A673 (cell line): ENCODE measurements around the gene PGAM4. TPM values are rescaled to one million over a fixed set of nuclear protein-coding genes. Genes with fewer than 3 reads are reported as not detected.

Experiments used
- BruUV-seq: library from RNA; stranded (reverse); fragments of 400-500 nt; replicated peaks from 2 replicates; lab custom pipeline; 2021; lab: Mats Ljungman, UMichigan
- CTCF ChIA-PET: fragments of 300-600 bp; sonication (Branson Sonifier 250); formaldehyde crosslinking; loops from one replicate; lab custom pipeline; 2022; ENCODE audit warnings: antibody characterized with exemption; lab: Charles Lee
- POLR2A ChIA-PET: fragments of 300-600 bp; sonication (Branson Sonifier 250); formaldehyde crosslinking; loops from one replicate; lab custom pipeline; 2022; ENCODE audit warnings: antibody characterized with exemption; ENCODE audit not compliant: low non-redundant PET; lab: Charles Lee
- DNase-seq: peaks from one replicate; pipeline ENCODE4 v3.0.0-alpha.2; 2015; ENCODE audit warnings: low spot score
- H3K27ac ChIP-seq: fragments of 200-600 bp; sonication (generic); 2 replicates; pipeline ENCODE4 v1.5.1; 2016; ENCODE audit warnings: mixed run types, low read depth, mild to moderate bottlenecking, mixed read lengths, antibody characterized with exemption, low read length; ENCODE audit not compliant: poor library complexity, severe bottlenecking
- H3K27me3 ChIP-seq: fragments of 200-600 bp; sonication (generic); replicated peaks from 2 replicates; pipeline ENCODE4 v1.6.1; 2017; ENCODE audit warnings: mixed run types, low read depth, mild to moderate bottlenecking, mixed read lengths, antibody characterized with exemption, low read length; ENCODE audit not compliant: insufficient read depth, poor library complexity
- H3K36me3 ChIP-seq: fragments of 200-600 bp; sonication (generic); 2 replicates; pipeline ENCODE4 v1.6.1; 2016; ENCODE audit warnings: mixed run types, mild to moderate bottlenecking, mixed read lengths, antibody characterized with exemption, low read length; ENCODE audit not compliant: insufficient read depth, poor library complexity, severe bottlenecking
- H3K4me1 ChIP-seq: fragments of 200-600 bp; sonication (generic); 2 replicates; pipeline ENCODE4 v1.6.1; 2017; ENCODE audit warnings: mixed run types, mild to moderate bottlenecking, mixed read lengths, antibody characterized with exemption, low read length; ENCODE audit not compliant: insufficient read depth, poor library complexity, severe bottlenecking
- H3K4me3 ChIP-seq: fragments of 200-600 bp; sonication (generic); 2 replicates; pipeline ENCODE4 v1.5.1; 2016; ENCODE audit warnings: low read depth, mixed run types, mild to moderate bottlenecking, mixed read lengths, low read length; ENCODE audit not compliant: poor library complexity, severe bottlenecking
- H3K9me3 ChIP-seq: fragments of 200-600 bp; sonication (generic); 2 replicates; pipeline ENCODE4 v1.6.1; 2016; ENCODE audit warnings: mixed run types, low read depth, mild to moderate bottlenecking, mixed read lengths, antibody characterized with exemption, low read length; ENCODE audit not compliant: poor library complexity, severe bottlenecking
- CTCF ChIP-seq: fragments of 300-800, 200-600 bp; sonication (generic); conservative IDR thresholded peaks from 2 replicates; pipeline ENCODE4 v1.5.1; 2017; ENCODE audit warnings: low read depth, mild to moderate bottlenecking, antibody characterized with exemption, low read length, moderate library complexity, mixed read lengths
- EZH2 ChIP-seq: fragments of 200-600 bp; sonication (generic); IDR thresholded peaks from 2 replicates; pipeline ENCODE4 v1.6.1; 2017; ENCODE audit warnings: borderline replicate concordance, low read depth, mild to moderate bottlenecking, mixed read lengths, antibody characterized with exemption, low read length; ENCODE audit not compliant: poor library complexity, severe bottlenecking
- intact Hi-C: fragments of 100-400 bp; cut with micrococcal nuclease; formaldehyde crosslinking; loops from one replicate; pipeline ENCODE4 v1.10.0; 2022; ENCODE audit not compliant: unreplicated experiment
- total RNA-seq: library from RNA; stranded (reverse); gene quantifications from 2 replicates; pipeline ENCODE4 v1.2.3, GENCODE V29; 2021

Gene PGAM4
- total RNA-seq, 1 experiment from 2014 or later = not detected

GRCh38 chrX:77977518-77977917 is 8.1 kb upstream of the PGAM4 start:
- ChIA-PET POLR2A (no interaction called here), CTCF (no interaction called here)
- no peaks in the 10 kb centered on the region for H3K4me1 ChIP-seq
- BruUV-seq = no TSS peak
- no peak overlapping the region for H3K27ac ChIP-seq
- no peaks in the 10 kb centered on the region for H3K27me3 ChIP-seq
- no peak for DNase-seq
- intact Hi-C loops = no loop called here
- no peaks in the 10 kb centered on the region for H3K36me3 ChIP-seq
- TF ChIP-seq CTCF = no peak
- no peak for TF ChIP-seq EZH2
- H3K4me3 ChIP-seq = no peak overlapping the region
- no peaks in the 10 kb centered on the region for H3K9me3 ChIP-seq

DNA sequence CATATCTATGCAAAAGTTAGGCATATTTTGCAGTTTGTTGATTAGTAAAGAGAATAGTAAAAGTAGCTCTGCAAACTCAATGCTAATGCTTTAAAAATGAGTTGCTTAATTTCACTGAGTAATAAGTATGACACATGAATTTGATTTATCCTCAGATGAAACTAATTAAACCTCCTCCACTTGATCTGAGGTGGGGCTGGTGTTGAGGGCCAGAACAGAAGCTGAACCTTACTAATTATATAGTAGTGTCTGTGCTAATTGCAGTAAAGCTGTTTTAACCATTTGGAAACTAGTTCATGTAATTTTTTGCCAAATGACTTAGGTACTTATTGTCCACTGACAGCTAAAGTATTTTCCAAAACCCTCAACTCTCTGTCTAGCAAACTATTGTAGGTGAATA is 7.7 kb upstream of the PGAM4 start:
- no peak for DNase-seq
- ChIA-PET POLR2A (no interaction called here), CTCF (no interaction called here)
- H3K27me3 ChIP-seq = no peaks in the 10 kb centered on the region
- intact Hi-C loops = no loop called here
- H3K4me3 ChIP-seq = no peak overlapping the region
- no peaks in the 10 kb centered on the region for H3K36me3 ChIP-seq
- BruUV-seq = no TSS peak
- H3K4me1 ChIP-seq = no peaks in the 10 kb centered on the region
- H3K27ac ChIP-seq = no peak overlapping the region
- no peaks in the 10 kb centered on the region for H3K9me3 ChIP-seq
- TF ChIP-seq EZH2 = no peak
- no peak for TF ChIP-seq CTCF

DNA sequence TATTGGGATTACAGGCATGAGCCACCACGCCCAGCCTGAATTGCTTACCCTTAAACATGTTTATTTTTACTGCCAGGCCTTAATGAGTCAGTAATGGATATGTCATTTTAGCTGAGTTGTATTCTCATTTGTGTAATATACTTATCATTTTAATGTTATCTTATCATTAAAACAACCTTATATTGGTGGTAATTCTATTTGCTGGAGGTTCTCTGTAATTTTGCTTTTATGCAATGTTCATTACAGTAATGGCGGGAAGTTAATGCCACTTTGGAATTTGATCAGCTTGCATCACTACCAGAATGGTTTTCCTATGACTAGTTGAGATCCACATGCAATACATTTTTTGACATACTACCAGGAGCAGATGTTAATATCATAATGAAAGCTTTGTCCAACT is 6.3 kb upstream of the PGAM4 start:
- Histone ChIP-seq H3K9me3 (no peaks in the 10 kb centered on the region), H3K27ac (no peak overlapping the region), H3K36me3 (no peaks in the 10 kb centered on the region), H3K4me1 (no peaks in the 10 kb centered on the region), H3K27me3 (no peaks in the 10 kb centered on the region), H3K4me3 (no peak overlapping the region)
- POLR2A ChIA-PET = no interaction called here
- CTCF ChIA-PET = no interaction called here
- no peak for DNase-seq
- no TSS peak for BruUV-seq
- no peak for TF ChIP-seq CTCF
- TF ChIP-seq EZH2 = no peak
- intact Hi-C loops = no loop called here
